Measurements from ENCODE around the gene CCDC177.

The CCDC177 gene

DNA sequence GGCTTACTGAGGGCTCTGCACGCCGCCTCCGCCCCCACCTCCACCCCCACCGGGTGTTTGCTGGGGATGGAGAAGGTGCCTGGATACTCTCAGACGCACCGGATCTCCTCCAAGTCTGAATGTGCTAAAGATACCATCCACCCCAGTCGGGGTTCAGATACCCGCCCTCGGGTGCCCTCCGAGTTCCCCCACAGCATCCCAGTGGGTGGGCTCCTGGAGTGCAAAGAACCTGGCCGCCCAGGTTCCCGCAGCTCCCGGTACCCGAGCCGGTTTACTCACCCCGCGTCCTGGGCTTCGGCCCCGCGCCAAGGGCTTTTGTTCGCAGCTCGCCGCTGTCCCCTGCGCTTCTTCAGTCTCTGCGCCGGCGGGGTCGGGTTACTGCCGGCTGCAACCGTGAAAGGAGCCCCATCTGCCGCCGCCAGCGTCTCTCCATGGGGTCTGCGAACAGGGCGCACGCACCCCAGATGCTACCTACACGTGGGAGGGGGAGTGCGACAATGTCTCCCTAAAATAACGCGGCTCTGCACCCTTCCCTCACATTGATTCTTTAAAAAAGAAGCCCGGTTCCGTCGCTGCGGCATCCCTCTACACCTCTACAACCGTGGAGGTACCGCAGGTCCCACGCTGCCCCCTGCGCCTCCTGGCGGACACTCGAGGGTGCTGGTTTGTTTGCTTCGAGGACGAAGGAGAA, at the start of gene CCDC177:
CCDC177 (minus strand) TSS at position 609 of the 691 bp plus-strand sequence. CDS start 1,249 bp downstream, outside the sequence.
- peak; percentile 87 for DNase-seq

- DNase-seq: no peak
These were observed 49.5 kb upstream of the CCDC177 start for GRCh38 chr14:69624136-69624535.

DNA sequence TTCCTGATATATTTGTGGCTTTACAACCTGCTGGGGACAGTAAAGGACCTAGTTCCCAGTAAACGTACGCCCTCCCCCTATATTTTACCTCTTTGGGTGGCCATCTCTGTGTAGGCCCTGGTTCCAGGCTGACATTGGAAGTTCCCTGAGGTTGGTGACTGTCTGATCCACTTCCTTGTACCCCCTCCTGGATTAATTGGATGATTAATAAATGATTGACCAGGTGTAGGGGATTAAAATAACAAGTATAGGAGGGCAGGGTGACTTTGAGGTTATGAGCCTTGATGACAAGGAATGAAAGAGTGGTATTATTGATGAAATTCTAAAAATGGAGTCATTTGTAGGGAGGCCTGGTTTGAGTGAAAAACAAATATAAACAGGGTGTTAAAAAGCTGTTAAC, 46.3 kb upstream of the CCDC177 start:
- DNase-seq: no peak

- no peak for DNase-seq
These were observed 45.5 kb upstream of the CCDC177 start for GRCh38 chr14:69620211-69620611.

DNA sequence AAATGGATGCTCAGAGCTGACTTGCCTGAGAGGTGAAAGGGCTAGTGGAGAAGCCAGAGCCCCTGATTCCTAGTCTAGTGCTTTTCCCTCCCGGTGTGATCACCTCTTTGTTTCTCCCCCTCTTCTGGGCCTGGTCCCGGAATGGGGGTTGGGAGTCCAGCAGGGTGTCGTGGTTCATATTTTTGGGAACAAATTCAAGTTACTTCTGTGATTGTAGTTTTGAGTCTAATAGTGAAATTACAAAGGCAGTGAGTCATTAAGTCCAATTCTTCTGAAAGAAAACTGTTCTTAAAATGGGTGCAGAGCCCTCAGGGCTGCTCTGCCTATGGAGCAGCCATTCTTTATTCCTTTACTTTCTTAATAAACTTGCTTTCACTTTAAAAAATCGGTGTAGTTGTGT, 44.3 kb upstream of the CCDC177 start:
- DNase-seq: no peak

GRCh38 chr14:69617796-69618195, 43.1 kb upstream of the CCDC177 start:
- DNase-seq: no peak

- no peak for DNase-seq
These were observed 41.7 kb upstream of the CCDC177 start for GRCh38 chr14:69616408-69616773.

DNA sequence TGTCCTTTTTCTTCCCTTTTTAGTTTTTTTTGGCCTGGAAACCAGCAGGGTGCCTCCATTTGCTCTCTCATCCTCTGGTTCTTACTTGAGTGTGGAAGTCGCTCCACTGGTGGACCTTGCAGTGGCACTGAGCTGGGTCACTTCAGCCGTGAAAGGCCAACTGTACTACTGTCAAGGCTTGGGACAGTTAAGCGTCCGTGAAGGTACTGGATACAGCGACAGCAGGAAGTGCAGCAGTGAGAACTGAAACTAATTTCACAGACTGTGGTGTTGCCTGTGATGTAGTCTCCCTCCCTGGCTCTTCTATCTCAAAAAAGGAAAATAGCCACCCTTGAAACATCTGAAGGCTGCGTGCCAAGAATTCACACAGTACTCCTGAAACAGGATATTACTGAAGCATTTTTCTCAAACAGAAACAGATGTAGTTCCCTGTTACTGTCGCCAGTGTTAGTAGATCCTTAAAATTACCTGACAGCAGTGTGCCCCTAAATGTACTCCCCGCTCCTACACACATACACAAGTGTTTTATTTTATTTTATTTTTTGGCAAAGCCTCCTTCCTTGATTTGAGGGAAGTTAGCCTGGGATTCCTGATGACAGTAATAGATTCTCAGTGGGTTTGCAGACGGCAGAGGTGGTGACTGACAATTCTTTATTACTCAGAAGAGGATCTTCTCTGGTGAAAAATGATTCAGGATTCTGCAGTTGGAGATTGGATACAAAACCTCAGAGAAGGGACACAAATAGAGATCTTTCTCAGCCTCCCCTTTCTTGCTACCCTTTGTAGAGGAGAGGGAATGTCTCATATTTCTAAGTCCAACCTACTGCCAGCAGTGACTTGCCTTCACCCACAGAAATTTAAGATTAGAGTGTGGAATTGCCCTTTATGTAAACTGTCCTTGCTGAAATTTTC, 41.1 kb upstream of the CCDC177 start:
- DNase-seq: peak; percentile 46

DNA sequence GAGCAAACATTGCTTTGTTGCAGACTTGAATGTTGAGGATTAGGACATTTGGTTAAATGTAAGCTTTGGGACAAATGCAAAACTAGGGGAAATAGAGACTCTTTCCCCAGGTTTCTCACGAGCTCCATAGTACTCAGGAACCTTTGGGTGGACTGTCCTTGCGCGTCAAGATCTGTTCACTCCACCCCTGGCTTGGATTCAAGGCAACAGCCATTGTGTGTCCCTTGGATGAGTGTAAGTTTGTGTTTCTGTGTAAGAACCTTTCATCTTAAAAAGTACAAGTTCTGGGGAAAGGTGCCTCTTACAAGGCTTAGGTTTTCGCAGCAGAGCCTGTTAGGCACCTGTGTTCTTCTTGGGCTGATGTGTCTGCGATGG, 40.4 kb upstream of the CCDC177 start:
- no peak for DNase-seq

- no peak for DNase-seq
These were observed 39.9 kb upstream of the CCDC177 start for GRCh38 chr14:69614592-69614991.

DNA sequence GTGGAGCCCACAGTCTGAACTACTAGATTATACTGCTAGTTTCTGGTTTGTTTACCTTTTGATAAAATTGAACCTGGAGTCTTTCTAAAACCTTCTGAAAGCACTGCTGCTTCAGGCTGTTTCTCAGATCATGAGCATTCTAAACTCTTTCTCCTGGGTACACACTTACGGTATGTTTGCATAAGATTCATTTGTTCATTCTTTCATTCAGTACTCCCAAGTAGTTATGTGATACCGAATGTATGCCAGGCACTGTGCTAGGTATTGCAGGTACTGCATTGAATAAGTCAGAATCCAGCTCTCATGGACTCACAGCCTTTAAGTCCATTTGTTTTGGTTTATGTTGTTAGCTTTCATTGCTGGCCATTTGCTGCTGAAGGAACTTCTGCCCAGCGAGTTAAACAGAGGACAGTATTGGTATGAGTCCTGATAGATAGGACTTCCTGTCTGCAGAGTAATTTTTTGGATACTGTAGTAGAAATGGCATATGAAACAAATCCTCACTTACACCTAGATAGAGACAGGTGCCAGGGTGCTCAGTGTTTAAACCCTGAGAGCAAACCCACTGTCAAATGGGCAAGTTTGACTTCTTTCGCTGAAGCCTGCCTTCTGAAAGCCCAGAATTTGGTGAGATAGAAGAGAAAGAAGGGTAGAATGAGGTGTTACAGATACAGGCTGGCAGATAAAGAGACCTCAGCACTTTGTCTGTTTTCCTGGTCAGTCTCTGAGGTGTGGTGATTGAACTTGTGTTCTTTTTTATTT, 38.8 kb upstream of the CCDC177 start:
- no peak for DNase-seq

DNA sequence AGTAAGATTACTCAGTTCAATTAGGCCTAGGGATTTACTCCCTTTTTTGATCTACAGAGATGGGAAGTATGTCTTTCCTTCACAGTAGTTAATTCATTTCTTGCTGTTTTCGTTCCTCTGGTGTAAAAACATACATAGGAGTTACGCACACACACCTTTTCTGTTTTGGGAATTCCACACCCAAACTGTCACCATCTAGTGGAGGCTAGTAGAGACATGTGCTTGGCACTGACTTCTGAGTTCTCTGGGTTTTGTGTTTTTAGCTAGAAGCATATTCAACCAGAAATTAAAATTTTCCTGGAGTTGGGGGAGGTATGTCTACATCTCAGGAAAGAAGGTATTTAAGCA, 38.1 kb upstream of the CCDC177 start:
- DNase-seq: no peak

GRCh38 chr14:69612014-69612782, 37.5 kb upstream of the CCDC177 start:
- peak; percentile 62 for DNase-seq

GRCh38 chr14:69611172-69612013, 36.7 kb upstream of the CCDC177 start, which contains the start of gene SUSD6:
Gene SUSD6, plus strand, starts transcription at chr14:69611596. Its CDS starts 46,997 bp downstream, at chr14:69658593.
- peak; percentile 91 for DNase-seq

GRCh38 chr14:69610874-69611171, 36.2 kb upstream of the CCDC177 start:
- peak; percentile 13 for DNase-seq

DNA sequence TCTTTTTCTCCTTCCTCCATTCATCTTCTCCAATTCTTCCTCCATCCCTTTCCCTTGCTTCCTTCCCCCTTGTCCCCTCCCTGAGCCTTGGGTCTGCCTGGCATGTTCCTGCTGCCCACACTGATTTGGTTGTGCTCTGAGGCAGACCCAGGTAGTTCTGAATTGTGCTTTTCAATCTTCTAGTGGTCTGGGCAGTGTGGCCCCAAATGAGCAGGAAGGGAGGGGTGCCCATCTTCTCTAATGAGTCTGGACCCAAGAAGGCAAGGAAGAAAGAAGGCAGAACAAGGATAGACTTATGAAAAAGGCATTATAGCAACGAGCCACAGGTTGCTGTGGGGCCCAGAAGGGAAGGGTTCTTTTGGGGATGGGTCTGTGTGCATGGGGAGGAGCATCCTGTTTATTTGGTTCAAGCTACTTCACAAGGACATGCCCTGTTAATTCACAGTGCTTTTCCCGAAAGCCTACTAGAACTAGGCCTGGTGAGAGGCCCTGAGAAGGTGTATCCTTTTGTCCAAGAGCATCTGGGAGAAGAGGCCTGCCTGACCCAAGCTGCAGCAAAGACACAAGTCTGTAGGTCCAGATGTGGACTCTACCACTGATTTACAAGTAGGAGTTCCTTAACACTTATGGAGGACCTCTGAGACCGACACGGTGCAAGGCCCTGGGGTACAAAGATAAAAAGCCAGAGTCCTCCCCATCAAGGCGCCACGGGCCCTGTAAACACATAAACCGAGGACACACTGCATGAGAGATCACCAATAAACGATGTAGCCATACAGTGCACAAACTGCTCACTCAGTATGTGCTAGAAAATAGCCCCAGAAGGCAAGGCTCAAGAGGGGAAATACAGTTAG, 35.6 kb upstream of the CCDC177 start:
- no peak for DNase-seq

DNA sequence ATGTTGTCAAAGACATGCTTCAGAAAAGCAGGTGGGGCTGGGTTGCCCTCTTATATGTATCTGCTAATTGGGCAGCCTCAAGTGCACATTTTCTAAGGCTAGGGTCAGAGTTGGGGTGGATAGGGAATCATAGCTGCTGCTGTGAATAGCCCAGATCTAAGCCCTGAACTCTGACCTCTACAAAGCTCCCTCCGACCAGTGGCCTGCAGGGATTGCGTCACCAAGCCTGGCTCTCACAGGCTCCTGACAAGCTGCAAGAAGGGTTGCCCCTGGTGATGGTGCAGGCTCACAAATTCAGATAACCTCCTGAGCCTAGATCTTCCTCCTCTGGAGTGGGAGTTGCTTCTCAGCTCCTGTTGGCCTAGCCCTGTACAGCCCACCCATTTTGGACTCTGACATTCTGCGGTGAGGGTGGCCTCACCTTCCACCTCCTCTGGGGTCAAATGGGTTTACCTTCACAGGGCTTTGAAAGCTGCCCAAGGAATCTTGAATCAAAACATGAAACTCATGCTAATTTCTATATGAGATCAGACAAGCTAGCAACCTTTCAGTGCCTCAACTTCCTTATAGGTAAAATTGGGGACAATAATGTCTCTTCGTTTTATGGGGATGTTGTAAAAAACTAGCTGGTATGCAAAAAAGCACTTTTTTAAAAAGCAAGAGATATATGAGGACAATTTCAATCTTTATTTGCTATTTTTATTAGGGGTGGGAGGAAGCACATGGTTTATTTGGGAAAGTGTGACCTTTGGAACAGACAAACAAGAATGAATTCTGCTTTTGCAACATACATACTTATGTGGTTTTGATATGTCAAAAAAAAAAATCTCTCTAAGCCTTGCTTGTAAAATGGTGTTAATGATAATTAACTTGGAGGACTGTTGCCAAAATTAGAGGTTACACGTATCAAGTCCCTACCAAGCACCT, 31.9 kb upstream of the CCDC177 start:
- DNase-seq: no peak

- no peak for DNase-seq
These were observed 31.1 kb upstream of the CCDC177 start for GRCh38 chr14:69605738-69606137.

DNA sequence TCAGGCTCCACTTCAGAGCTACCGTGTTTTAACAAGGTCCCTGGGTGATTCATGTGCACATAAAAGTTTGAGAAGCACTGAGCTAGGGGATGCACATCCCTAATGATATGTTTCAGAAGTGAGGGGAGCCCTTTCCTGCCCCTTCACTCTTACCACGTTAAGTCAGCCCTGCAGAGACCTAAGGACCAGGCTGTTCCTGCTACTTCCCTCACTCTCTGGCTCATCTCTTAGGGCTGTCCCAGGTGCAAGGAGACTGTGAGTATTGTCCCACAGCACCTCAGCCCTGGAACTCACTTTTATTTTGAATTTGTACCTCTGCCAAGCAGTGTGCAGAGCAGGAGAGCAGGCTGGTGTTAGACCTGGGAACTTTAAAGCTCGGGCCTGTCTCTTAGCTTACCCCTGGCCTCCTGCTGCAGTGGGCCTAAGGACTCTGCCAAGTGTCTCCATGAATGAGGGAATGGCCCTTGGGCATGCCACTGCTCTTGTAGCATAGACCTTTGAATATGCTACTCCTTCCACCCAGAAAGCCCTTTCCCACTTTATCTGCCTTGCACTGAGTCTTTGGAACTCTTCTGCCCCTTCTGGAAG, 25.7 kb upstream of the CCDC177 start:
- no peak for DNase-seq
